Measurements from ENCODE around the gene BRD4. TPM values are rescaled to one million over a fixed set of nuclear protein-coding genes. Genes with fewer than 3 reads are reported as not detected.
A peak's percentile ranks its signal among the peaks of the same experiment; 100 is the strongest.

The BRD4 gene
- total and polyA plus RNA-seq, 10 of the 15 experiments (the other 5 are each of a cell fraction or from before 2014, with no cell fraction given), result 5.3 to 84.4 (median 11.8) TPM

DNA sequence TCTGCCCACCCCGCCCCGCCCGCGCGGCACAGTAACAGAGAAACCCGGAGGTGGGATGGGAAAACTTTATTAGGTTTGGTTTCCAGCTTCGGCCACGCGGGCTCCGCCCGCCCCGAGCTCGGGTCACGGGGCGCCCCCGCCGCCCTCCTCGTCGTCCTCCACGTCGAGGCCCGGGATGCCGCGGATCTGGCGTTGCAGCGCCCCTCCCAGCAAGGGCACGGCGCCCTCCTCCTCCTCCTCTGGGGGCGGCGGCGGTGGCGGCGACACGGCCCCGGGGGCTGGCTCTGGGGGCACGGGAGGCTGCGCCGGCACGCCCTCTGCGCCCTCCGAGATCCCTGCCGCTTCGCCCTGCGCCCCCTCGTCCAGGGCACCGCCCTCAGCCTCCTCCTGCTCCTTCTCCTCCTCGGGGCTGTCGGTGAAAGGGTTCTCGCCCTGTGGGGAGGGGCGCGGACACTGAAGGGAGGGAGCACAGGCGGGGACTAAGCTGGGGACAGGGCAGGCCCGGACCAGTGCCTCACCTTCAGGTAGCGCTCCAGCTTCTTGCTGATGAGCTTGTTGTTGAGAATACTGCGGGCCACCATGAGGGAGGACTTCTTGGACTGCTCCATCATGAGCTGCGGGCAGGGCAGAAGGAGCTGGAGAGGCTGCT lies 47.8 kb upstream of the BRD4 start (continued):
- TF ChIP-seq BACH1 (IDR thresholded peaks at IDR 0.05; ENCODE audit: borderline replicate concordance) (peak; percentile 74), SREBF2 (IDR thresholded peaks at IDR 0.05; ENCODE audit: low read length) (no peak), IRF4 (IDR thresholded peaks at IDR 0.05; ENCODE audit: low read depth, low read length) (no peak), PKNOX1 (IDR thresholded peaks at IDR 0.05) (peak; percentile 8; the same call in 1 of the 2 replicates)

DNA sequence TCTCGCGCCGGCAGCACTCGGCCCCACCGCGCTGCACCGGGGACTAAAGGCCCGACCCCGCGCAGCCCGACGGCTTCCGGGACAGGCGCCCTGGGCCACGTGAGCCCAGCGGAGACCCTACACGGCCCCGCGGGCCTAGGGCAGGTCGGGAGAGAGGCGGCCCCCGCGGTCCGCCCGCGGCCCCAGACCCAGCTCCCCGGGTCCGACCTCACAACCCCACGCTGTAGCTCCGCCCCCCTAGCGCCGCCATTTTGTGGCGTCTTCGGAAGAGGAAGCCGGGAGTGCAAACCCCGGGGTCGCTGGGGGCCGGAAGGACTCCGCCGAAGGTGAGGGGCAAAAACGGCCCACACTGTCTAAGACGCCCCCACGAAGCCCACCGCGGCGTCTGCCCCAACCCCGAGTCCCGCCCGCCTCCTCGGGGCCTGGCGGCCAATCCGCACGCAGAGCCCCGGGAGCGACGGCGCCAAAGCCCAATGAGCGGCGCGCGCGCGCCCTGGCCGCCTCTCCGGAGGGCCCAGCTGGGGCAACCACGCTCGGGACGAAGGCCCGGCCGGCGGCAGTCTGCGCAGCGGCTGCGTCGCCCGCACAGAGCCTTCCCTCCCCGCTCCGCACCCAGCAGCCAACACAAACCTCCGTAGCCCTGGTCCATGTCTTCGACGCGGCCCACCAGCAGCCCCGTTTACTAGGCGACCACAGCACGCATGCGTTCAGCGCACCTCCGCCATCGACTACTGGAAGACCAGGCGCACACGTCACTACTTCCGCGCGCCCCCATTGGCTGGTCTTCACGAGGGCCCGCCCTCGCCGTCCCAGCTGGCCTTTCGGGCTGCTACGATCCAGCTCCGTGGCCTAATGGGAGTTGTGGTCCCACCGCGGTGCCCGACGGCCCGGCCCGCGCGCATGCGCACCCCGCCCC lies 47.0 kb upstream of the BRD4 start, which contains the start of gene AKAP8:
AKAP8 (minus strand) TSS at position 705 of the 916 bp plus-strand sequence; CDS start at position 649, 56 bp downstream.
- 1% methylated on average over 82 of the region's 111 CpGs for WGBS (ENCODE audit: insufficient coverage, insufficient replicate concordance, low lambda C conversion rate, missing lambda C conversion rate)
- BruUV-seq (replicated peaks), result TSS peak; percentile 55
- Histone ChIP-seq H3K27me3 (replicated peaks in 1 of 2; ENCODE audit: control insufficient read depth in 2 of 2, insufficient read depth in 2 of 2, low read length in 1 of 2) (no peaks in the 10 kb centered on the region), H3K36me3 (ENCODE audit: control insufficient read depth in 2 of 2, insufficient read depth in 2 of 2, low read length in 1 of 2) (peaks cover 4% of the 10 kb centered on the region in 2 experiments), H3K4me1 (ENCODE audit: control insufficient read depth, insufficient read depth, low read length) (peaks cover 23% of the 10 kb centered on the region), H3K9me3 (replicated peaks; ENCODE audit: control insufficient read depth, insufficient read depth, low read length) (no peaks in the 10 kb centered on the region), H3K4me2 (ENCODE audit: control insufficient read depth, insufficient read depth) (peak within 1 kb of the TSS; percentile 81), H4K20me1 (ENCODE audit: control insufficient read depth, insufficient read depth) (0 out of 2 replicates have a peak, but pooled peaks cover 5% of the 10 kb centered on the region), H3K79me2 (ENCODE audit: control insufficient read depth, insufficient read depth, low read length) (peaks cover 52% of the 10 kb centered on the region), H3K27ac (ENCODE audit: control insufficient read depth, insufficient read depth) (peak within 1 kb of the TSS; percentile 91), H3K9ac (ENCODE audit: control insufficient read depth, insufficient read depth, low read length) (peak within 1 kb of the TSS; percentile 94), H2AFZ (ENCODE audit: control insufficient read depth, low read depth, low read length) (peak within 1 kb of the TSS; percentile 77), H3K4me3 (peak within 1 kb of the TSS; percentile 94)
- in situ Hi-C loops (cut with MboI) (no loop called here), intact Hi-C loops (cut with micrococcal nuclease; ENCODE audit: unreplicated experiment) (loop anchor here (2.0 to 5.0 kb wide), 4 partner anchors 49 to 177 kb away; partner anchors contain the start of gene RASAL3)
- ChIA-PET RAD21 (ENCODE audit: unreplicated experiment) (interaction anchor here (0.6 to 3.9 kb wide), 13 partner anchors 38 to 693 kb away, joined by 3 to 43 read pairs (median 4); partner anchors contain the start of genes AKAP8L and BRD4), SMC1A (ENCODE audit: uncharacterized antibody, unreplicated experiment) (interaction anchor here (0.7 to 4.1 kb wide), 11 partner anchors 8 to 176 kb away, joined by 3 to 34 read pairs (median 5); partner anchors contain the start of gene AKAP8L), POLR2A (interaction anchor here (0.7 to 4.1 kb wide), 10 partner anchors 25 to 255 kb away, joined by 3 to 45 read pairs (median 4); partner anchors contain the start of genes AKAP8L and BRD4), CTCF (interaction anchor here (0.5 to 4.2 kb wide), 11 partner anchors 40 to 207 kb away, joined by 3 to 28 read pairs (median 4); partner anchors contain the start of gene AKAP8L)
- peak; percentile 97 for FAIRE-seq
- peak; percentile 94 for DNase-seq (ENCODE audit: low read depth, low spot score)
- peak; percentile 92 for ATAC-seq
- TF ChIP-seq, protein P1, sequence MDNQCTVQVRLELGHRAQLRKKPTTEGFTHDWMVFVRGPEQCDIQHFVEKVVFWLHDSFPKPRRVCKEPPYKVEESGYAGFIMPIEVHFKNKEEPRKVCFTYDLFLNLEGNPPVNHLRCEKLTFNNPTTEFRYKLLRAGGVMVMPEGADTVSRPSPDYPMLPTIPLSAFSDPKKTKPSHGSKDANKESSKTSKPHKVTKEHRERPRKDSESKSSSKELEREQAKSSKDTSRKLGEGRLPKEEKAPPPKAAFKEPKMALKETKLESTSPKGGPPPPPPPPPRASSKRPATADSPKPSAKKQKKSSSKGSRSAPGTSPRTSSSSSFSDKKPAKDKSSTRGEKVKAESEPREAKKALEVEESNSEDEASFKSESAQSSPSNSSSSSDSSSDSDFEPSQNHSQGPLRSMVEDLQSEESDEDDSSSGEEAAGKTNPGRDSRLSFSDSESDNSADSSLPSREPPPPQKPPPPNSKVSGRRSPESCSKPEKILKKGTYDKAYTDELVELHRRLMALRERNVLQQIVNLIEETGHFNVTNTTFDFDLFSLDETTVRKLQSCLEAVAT (IDR thresholded peaks at IDR 0.05), result no peak
- no peak for TF ChIP-seq KAT2A (conservative IDR thresholded peaks at IDR 0.05; ENCODE audit: control insufficient read depth, low read depth, low read length)
- TF ChIP-seq MAX (IDR thresholded peaks at IDR 0.05; ENCODE audit: low read depth, low read length), result peak; percentile 15; the same call in 1 of the 2 replicates
- peak; percentile 93 for TF ChIP-seq ZNF207 (IDR thresholded peaks at IDR 0.05; ENCODE audit: borderline replicate concordance)
- TF ChIP-seq SREBF1 (IDR thresholded peaks at IDR 0.05; ENCODE audit: low read length), result 0 out of 2 replicates have a peak, but pooled peaks have one; percentile 18
- peak; percentile 17; the same call in 1 of the 2 replicates for TF ChIP-seq ATF7 (IDR thresholded peaks at IDR 0.05; ENCODE audit: low read depth)
- TF ChIP-seq FOXM1 (IDR thresholded peaks at IDR 0.05; ENCODE audit: low read depth, low read length), result no peak
- TF ChIP-seq YBX1 (IDR thresholded peaks at IDR 0.05), result no peak
- TF ChIP-seq HDGF (IDR thresholded peaks at IDR 0.05), result peak; percentile 86; the same call in 1 of the 2 replicates
- TF ChIP-seq POLR2A (IDR thresholded peaks at IDR 0.05; ENCODE audit: low read depth, low read length), result peak; percentile 90
- TF ChIP-seq RELA (IDR thresholded peaks at IDR 0.05; ENCODE audit: borderline replicate concordance, partially characterized antibody), result peak; percentile 12
- TF ChIP-seq, protein P2, sequence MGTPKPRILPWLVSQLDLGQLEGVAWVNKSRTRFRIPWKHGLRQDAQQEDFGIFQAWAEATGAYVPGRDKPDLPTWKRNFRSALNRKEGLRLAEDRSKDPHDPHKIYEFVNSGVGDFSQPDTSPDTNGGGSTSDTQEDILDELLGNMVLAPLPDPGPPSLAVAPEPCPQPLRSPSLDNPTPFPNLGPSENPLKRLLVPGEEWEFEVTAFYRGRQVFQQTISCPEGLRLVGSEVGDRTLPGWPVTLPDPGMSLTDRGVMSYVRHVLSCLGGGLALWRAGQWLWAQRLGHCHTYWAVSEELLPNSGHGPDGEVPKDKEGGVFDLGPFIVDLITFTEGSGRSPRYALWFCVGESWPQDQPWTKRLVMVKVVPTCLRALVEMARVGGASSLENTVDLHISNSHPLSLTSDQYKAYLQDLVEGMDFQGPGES (IDR thresholded peaks at IDR 0.05), result peak; percentile 80
- TF ChIP-seq NR2F1 (conservative IDR thresholded peaks at IDR 0.05), result peak; percentile 88
- TF ChIP-seq POLR2AphosphoS5 (IDR thresholded peaks at IDR 0.05; ENCODE audit: low read length), result peak; percentile 96
